NCI-H1092 treated with DMSO at 0.1 percent for 48 hours (cell line): ENCODE measurements around the gene CYREN.
"Not testable (repeated sequence)": the region's sequence is repeated elsewhere in the genome, so short reads cannot be mapped to it uniquely, and the experiment has no call there.

Experiments used
- DNase-seq: peaks from one replicate; lab custom pipeline; 2025; lab: John Stamatoyannopoulos, UW

Gene CYREN

GRCh38 chr7:135177028-135177696 is 6.7 kb upstream of the CYREN start:
- DNase-seq: no peak

GRCh38 chr7:135175931-135176330 is 5.4 kb upstream of the CYREN start:
- no peak for DNase-seq

GRCh38 chr7:135174941-135175340 is 4.4 kb upstream of the CYREN start:
- DNase-seq: no peak

GRCh38 chr7:135173916-135174315 is 3.4 kb upstream of the CYREN start:
- not testable (repeated sequence) for DNase-seq

GRCh38 chr7:135171581-135172291 is 1.2 kb upstream of the CYREN start:
- DNase-seq: not testable (repeated sequence)

DNA sequence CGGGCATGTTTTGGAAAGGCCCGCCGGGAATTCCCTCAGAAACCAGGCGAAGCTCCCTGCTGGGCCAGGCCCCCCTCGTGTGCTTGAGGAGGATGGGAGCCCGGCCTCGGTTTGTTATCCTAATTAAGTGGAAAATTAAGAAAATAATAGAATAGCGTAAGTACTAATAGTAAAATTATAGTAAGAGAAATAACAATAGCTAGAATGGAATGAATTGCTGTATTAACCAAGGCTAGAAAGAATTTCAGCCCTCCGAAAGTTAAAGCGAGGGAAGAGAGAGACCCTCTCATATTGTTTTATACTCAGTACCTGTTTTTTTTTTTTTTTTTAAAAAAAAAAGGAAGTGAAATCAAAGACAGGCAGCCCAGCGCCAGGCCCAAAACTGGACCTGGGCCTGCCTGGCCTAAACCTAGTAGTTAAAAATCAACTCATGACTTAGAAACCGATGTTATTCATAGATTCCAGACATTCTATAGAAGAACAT is 533 bp upstream of the CYREN start:
- DNase-seq: not testable (repeated sequence)

DNA sequence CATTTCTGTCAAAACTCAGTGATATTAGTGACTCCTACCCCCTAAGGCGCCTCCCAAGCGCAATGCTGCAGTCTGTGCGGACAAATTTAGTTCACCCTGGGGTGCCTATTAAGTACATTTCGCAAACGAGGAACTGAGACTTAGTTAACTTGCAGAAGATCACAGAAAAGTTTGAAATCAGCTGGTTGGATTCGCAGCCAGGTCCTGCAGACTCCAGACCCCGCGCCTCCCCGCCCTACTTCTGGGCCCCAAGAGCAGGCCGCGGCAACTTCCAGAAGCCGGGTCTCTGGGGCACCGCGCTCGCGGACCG is 588 bp downstream of the CYREN start:
- DNase-seq: no peak

DNA sequence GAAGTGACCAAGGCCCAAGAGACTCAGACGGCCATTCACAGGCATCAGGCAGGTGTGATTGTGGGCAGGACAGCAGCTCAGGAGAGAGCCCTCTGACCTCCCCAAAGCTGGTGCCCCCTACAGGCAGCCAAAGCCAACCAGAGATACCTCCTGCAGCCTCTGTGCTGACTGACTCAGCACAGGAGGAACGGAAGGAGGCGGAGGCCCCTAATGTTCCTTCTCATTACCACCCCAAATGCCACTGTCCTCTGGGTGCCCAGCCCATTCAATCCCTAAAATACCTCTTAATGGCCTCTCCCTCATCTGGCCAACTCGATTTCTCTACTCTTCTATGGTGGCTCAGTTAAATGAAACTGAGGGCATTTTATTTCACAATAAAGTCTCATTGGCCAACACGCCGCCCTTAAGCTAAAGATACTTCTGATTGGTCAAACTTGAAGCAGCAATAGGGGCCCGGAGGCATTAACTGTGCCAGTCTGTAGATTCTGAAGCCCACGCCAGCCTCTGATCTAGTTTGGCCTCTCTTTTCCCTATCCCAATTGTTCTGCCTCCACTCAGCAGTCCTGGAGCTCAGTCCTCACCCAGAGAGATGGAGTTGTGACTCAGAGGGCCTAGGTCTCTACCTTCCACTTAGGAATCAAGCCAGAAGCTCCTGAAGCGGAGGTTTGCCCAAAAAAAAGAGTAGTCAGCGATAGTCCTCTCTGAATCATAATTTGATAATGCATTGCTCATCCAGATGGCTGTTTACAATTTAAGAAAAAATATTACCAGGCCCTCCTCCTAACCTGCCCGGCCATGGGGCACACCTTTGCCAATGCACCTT is 1.2 kb downstream of the CYREN start:
- DNase-seq: no peak

DNA sequence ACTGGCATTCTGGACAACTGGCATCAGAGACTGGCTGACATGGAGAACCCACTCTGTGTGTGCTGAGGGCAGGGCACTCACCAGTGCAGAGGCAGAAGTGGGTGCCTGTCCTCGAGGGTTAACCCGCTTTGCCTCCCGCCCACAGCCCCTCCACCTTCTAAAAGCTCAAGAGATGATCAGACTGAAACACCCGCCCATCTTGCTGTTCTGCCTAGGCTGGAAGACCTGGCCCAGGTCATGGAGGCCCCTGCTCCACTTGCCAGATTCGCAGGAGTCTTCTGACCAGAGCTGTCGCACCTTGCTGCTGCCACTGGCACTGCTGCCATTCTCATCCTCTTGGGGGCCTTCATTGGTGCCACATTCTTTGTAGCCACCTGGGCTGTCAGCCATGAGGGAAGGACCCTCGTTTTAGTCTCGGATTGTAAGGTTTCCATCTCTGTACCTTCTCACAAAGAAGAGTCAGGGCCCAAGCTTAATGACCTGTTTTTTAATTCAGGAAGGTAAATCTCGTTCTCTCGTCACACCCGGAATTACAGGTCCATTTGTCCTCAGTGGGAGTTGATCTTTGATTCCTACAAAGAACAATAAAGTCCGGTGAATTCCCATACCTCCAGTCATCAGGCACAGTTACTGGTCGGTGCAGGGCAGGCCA is 1.9 kb downstream of the CYREN start:
- no peak for DNase-seq

DNA sequence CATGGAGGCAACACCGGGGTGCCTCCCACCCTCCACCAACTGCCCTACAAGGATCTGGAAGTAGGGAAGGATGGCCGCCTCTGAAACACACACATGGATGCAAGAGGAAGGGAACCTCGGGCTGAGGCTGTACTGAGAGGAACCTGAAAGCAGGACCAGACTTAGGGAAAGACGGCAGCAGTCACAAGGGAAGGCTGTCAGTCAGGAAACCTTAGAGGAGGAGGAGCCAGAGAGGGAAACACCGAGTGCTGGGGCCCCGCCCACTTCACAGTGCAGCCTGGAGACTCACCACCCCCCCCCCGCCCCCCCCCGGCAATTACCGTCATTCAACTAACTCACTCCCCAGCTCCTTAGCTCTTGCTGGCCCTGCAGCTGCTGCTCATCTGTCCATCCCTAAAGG is 2.5 kb downstream of the CYREN start:
- no peak for DNase-seq

DNA sequence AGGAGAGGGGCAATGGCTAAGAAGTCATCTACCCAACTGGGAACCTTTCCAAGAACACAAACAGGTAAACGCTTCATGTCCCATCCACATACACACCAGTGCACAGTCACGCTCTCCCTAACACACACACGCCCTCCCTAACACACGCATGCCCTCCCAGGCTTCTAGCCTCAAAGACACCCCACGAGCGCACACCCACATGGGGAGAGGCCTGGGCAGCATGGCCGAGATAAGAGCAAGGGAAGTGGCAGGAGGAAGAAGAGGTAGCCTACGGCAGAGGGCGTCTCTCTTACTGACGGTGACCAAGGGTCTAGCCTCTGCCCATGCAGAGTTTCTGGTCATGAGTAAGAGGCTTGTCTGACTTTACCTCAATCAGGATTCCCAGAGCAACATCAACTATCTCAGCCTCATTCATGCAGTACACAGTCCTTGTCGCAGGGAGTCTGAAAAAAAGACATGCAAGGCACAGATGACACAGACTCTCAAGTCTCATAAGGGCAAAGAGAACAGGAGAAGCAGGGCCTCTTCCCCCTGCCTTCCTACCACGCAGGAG is 3.1 kb downstream of the CYREN start:
- no peak for DNase-seq

DNA sequence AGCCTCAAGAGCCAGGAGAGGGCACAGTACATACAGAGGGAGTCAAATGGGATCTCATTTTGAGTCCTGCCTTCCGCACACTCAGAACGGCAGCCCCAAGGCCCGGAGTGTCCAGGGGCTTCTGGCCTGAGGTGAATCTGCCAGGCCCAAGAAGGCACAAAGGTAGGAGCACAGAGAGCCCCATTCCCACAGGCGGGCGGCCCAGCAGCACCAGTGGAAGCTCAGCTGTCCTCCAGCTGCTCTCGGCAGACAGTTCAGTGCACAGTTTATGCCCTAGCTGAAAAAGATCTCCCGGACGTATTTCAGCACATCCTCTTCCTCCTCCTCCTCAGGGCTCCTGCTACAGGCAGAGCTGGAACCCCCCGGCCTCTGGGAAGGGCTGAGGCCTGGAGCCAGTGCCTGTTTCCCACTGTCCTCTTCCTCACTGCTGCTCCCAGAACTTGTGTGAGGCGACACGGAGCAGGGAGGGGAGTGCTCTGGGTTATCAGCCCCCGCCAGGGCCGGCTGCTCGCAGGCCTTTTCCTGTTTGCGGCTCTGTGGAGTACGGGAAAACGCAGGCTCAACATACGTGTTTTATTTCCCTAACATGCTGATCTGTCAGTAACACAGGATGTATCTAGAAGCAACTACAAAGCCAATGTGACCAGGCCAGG is 4.0 kb downstream of the CYREN start:
- no peak for DNase-seq

- no peak for DNase-seq
Measured at GRCh38 chr7:135165862-135166261, 4.6 kb downstream of the CYREN start.

- DNase-seq: no peak
Measured at GRCh38 chr7:135164357-135165061, 6.0 kb downstream of the CYREN start.

DNA sequence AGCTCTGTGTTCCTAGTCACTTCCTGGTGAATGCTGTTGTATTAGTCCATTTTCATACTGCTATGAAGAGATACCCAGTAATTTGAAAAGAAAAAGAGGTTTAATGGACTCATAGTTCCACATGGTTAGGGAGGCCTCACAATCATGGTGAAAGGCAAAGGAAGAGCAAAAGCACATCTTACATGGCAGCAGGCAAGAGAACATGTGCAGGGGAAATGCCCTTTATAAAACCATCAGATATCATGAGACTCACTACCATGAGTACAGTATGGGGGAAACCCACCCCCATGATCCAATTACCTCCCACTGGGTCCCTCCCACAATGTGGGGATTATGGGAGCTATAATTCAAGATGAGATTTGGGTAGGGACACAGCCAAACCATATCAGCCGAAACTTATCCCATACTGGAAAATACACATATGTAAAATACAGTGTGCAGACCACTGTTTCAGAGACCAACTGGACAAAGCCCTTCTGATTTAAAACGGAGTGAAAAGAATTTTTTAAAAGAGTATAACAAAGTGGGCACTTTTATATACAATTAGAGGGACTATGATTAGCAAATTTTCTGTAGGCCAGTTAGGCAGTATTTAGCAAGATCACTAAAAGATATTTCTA is 8.0 kb downstream of the CYREN start:
- DNase-seq: no peak

GRCh38 chr7:135161669-135162068 is 8.8 kb downstream of the CYREN start:
- DNase-seq: no peak

DNA sequence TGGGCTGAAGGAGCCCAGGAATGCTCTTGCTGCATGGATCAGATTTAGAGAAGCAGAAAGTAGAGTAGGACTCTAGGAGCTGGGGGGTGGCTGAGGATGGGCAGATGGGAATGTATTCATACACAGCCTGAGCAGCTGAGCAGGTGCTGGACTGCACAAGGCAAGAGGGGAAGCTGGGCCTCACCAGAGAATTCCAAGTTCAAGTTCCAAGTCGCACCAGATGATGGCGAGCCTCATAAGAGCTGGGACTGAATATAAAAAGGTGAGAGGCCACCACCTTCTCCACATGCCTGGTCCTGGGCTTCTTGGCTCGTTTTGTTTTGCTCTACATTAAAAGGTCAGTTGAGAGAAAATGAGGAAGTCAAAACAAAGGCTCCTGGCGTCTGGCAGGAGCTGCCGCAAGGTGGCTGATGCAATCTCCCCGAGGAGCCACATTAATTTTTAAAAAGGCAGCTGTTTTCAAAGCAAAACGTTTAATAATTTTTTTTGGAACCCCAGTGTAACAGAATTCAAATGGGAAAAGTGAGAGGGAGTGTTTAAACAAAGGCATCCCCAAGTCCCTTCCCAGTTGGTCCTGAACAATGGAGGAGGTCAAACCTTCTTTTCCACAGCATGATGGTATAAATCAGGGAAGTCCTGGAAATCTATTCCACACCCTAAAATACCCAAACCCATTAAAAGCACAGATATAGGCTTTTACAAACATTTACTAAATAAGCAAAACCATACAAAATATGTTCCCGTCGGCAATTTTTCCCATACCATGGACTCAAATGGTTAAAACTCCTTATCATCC is 9.5 kb downstream of the CYREN start:
- DNase-seq: no peak

GRCh38 chr7:135160098-135160857 is 10.2 kb downstream of the CYREN start:
- no peak for DNase-seq
